GM12891 (cell line): ENCODE data around the gene NPBWR2.

Experiments used
- DNase-seq: peaks from one replicate; pipeline ENCODE4 v3.0.0; 2011; ENCODE audit warnings: low spot score; ENCODE audit not compliant: insufficient read length
- FAIRE-seq: peaks from 2 replicates; lab custom pipeline; 2011; peaks lifted over from hg19 to GRCh38; lab: Jason Lieb, UNC
- PAX5 ChIP-seq: IDR thresholded peaks from 2 replicates; pipeline ENCODE4 v1.6.1; 2011; ENCODE audit warnings: low read length, moderate library complexity, mild to moderate bottlenecking; ENCODE audit not compliant: insufficient read depth, severe bottlenecking
- POLR2A ChIP-seq: IDR thresholded peaks from 2 replicates; pipeline ENCODE4 v1.6.1; 2011; ENCODE audit warnings: low read depth, low read length, control low read depth
- POLR2AphosphoS5 ChIP-seq: IDR thresholded peaks from 2 replicates; pipeline ENCODE4 v1.6.1; 2011; ENCODE audit warnings: low read depth, low read length, control low read depth
- POU2F2 ChIP-seq: IDR thresholded peaks from 2 replicates; pipeline ENCODE4 v1.6.1; 2011; ENCODE audit warnings: low read depth, mild to moderate bottlenecking, control low read depth, low read length, moderate library complexity
- SPI1 ChIP-seq: IDR thresholded peaks from 2 replicates; pipeline ENCODE4 v1.6.1; 2011; ENCODE audit warnings: low read depth, low read length, control low read depth
- TAF1 ChIP-seq: IDR thresholded peaks from 2 replicates; pipeline ENCODE4 v1.6.1; 2011; ENCODE audit warnings: low read depth, low read length, control low read depth

NPBWR2 gene

DNA sequence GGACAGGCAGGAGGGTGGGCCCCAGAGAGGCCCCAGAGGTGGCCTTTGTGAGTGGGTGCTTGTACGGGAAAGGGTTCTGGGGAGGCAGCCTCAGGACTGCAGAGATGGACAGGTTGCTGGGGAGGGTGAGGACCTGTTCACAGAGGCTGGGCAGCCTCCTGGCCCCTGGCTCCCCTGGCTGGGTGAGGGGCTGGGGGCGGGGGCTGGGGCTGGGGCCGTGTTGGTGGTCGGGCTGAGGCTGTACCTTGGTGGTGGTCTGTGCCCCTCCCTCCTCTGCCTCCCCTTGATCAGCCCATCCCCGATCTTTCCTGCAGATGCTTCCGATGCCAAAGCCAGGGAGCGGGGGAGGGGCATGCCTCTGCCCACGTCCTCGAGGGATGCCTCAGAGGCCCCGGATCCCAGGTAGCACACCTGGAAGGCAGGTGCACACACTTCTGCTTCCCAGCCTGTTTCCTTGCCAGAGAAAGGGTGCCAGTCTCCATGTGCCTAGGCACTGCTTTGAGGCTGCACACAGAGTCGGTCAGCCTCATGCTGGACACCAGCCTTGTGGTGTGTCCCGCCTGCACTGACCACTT is 39.5 kb downstream of the NPBWR2 start:
- DNase-seq (no peak), FAIRE-seq (no peak)
- no peak for TF ChIP-seq TAF1
- no peak for TF ChIP-seq POLR2AphosphoS5
- TF ChIP-seq POU2F2: no peak
- no peak for TF ChIP-seq PAX5
- no peak for TF ChIP-seq POLR2A
- no peak for TF ChIP-seq SPI1

GRCh38 chr20:64067005-64067632 is 40.2 kb downstream of the NPBWR2 start:
- no peak for TF ChIP-seq TAF1
- FAIRE-seq (no peak), DNase-seq (no peak)

DNA sequence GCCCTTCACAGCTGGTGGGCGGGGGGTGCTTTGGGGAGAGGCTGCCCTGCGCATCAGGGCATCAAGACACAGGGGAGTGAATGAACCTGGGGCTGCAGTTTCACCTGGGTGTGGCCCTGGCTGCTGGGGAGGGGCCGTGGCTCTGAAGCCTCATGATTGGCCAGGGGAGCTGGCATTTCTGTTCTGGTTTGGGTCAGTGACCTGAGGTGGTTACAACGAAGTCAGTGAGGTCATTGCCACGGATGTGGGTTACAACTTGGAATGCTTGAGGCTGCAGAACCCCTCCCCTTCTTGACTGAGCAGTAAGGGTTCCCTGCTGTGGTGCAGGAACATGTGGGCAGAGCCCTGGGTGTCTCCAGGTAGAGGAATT is 41.4 kb downstream of the NPBWR2 start:
- peak; percentile 80 for DNase-seq
- no peak for TF ChIP-seq POU2F2
- TF ChIP-seq PAX5: no peak
- TF ChIP-seq SPI1: no peak
- no peak for TF ChIP-seq POLR2AphosphoS5
- no peak for TF ChIP-seq TAF1
- TF ChIP-seq POLR2A: no peak
- FAIRE-seq: peak; percentile 95

- no peak for TF ChIP-seq POU2F2
- no peak for TF ChIP-seq POLR2A
- TF ChIP-seq TAF1: no peak
- no peak for TF ChIP-seq SPI1
- no peak for TF ChIP-seq POLR2AphosphoS5
- TF ChIP-seq PAX5: no peak
- FAIRE-seq: no peak
Observed at GRCh38 chr20:64065062-64065973, 42.0 kb downstream of the NPBWR2 start.

GRCh38 chr20:64064145-64064698 is 43.1 kb downstream of the NPBWR2 start:
- DNase-seq (no peak), FAIRE-seq (no peak)
- TF ChIP-seq PAX5: no peak
- no peak for TF ChIP-seq POU2F2
- TF ChIP-seq SPI1: no peak
- TF ChIP-seq POLR2A: no peak
- TF ChIP-seq POLR2AphosphoS5: no peak
- TF ChIP-seq TAF1: no peak

More at GRCh38 chr20:64065062-64065973, 42.0 kb downstream of the NPBWR2 start:
- DNase-seq: no peak

DNA sequence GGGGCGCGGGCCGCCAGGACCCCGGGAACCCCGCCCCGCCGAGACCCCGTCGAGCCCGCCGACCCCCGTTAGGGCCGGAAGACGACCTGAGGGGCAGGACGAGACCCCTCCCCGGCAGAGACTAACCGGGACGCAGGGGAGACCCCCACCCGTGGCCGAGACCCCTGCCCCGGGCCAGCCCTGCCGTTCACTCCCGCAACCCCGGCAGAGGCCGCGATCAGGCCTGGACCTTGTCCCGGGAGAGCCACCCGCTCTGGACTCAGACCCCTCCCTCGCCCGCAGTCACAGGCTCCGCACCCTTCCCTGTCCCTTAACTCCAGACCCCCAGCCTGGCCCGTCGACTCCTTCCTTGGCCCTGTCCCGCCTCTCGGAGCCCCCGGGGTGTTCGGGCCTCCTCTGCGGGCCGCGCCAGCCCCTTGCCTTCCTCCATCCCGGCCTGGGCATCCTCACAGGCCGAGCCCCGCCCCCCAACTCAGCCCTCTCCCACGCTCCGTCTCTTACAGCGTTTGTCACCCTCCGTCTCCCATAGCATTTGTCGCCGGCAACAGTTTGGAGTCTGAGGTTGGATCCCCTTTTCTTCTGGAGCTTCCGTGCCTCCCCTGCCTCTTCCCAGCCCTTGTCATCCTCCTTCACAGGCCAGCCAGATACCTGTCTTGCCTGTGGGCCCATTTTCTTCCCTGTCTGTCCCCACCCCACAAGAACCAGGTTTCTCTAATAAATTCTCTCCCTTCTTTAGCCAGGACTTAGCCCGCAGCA is 43.8 kb downstream of the NPBWR2 start:
- no peak for TF ChIP-seq POU2F2
- no peak for TF ChIP-seq PAX5
- no peak for TF ChIP-seq POLR2AphosphoS5
- no peak for TF ChIP-seq POLR2A
- no peak for TF ChIP-seq SPI1
- TF ChIP-seq TAF1: no peak
- FAIRE-seq: peak; percentile 23
- no peak for DNase-seq

GRCh38 chr20:64062596-64063388 is 44.6 kb downstream of the NPBWR2 start, which contains the start of gene TCEA2:
TCEA2 (plus strand) TSS chr20:64063198; CDS start chr20:64063313, 115 bp downstream.
- DNase-seq (peak; percentile 98), FAIRE-seq (peak; percentile 90)

GRCh38 chr20:64062276-64062595 is 45.1 kb downstream of the NPBWR2 start:
- FAIRE-seq (no peak), DNase-seq (no peak)
- TF ChIP-seq POU2F2 (no peak), POLR2AphosphoS5 (no peak), TAF1 (no peak), PAX5 (no peak), POLR2A (no peak), SPI1 (no peak)

More at GRCh38 chr20:64062596-64063388, 44.6 kb downstream of the NPBWR2 start, which contains the start of gene TCEA2:
- no peak for TF ChIP-seq POLR2AphosphoS5
- no peak for TF ChIP-seq TAF1
- no peak for TF ChIP-seq POLR2A
- no peak for TF ChIP-seq SPI1
- no peak for TF ChIP-seq PAX5
- TF ChIP-seq POU2F2: no peak
